CD4-positive, alpha-beta T cell (primary cell): Measurements from ENCODE around the gene ARMC7. TPM values are rescaled to one million over a fixed set of nuclear protein-coding genes. Genes with fewer than 3 reads are reported as not detected.

ENCODE experiments used
- ATAC-seq: fragments of 200-7000 bp; cut with Tn5 transposase; one replicate; pipeline ENCODE4 v1.10.0; 2022; ENCODE audit warnings: mild to moderate bottlenecking; ENCODE audit not compliant: poor library complexity
- CTCF ChIA-PET: fragments of 350-600 bp; sonication (Branson Sonifier 250); formaldehyde crosslinking; loops from one replicate; lab custom pipeline; 2021; ENCODE audit warnings: antibody characterized with exemption, inconsistent platforms; lab: Charles Lee
- POLR2A ChIA-PET: fragments of 350-600 bp; sonication (Branson Sonifier 250); formaldehyde crosslinking; loops from one replicate; lab custom pipeline; 2021; ENCODE audit warnings: antibody characterized with exemption, inconsistent platforms; lab: Charles Lee
- DNase-seq, 14 experiments: peaks; one replicate each; pipeline ENCODE4 v3.0.0-alpha.2; 2013 to 2020; ENCODE audit warnings: mixed read lengths in 2 of 14
- H3K27ac ChIP-seq, 2 donors: one replicate each; pipeline versions ENCODE4 v1.5.1 to v1.7.0; 2013; ENCODE audit warnings: low read length in 2 of 2, low read depth in 1 of 2, mild to moderate bottlenecking in 1 of 2
- H3K27me3 ChIP-seq, 2 experiments: 1 replicate in 1 of 2; 2 replicates in 1 of 2; pipeline versions ENCODE4 v1.6.1 to v1.7.0; 2013; ENCODE audit warnings: low read length in 2 of 2, control low read depth in 1 of 2, mild to moderate bottlenecking in 1 of 2, moderate library complexity in 1 of 2; ENCODE audit not compliant: insufficient read depth in 2 of 2, control insufficient read depth in 1 of 2
- H3K36me3 ChIP-seq: one replicate; pipeline ENCODE4 v1.6.1; 2013; ENCODE audit warnings: low read length, control low read depth; ENCODE audit not compliant: insufficient read depth
- H3K4me1 ChIP-seq: one replicate; pipeline ENCODE4 v1.6.1; 2013; ENCODE audit warnings: low read length, control low read depth; ENCODE audit not compliant: insufficient read depth
- H3K4me3 ChIP-seq: one replicate; pipeline ENCODE4 v1.5.1; 2013; ENCODE audit warnings: mild to moderate bottlenecking, low read length, moderate library complexity
- H3K9me3 ChIP-seq, 2 experiments: 1 replicate in 1 of 2; 2 replicates in 1 of 2; pipeline versions ENCODE4 v1.6.1 to v1.7.0; 2013; ENCODE audit warnings: low read length in 2 of 2, mild to moderate bottlenecking in 2 of 2, control low read depth in 1 of 2, moderate library complexity in 1 of 2; ENCODE audit not compliant: control insufficient read depth in 1 of 2, insufficient read depth in 1 of 2
- H3K27ac Mint-ChIP-seq: one replicate; pipeline ENCODE4 v1.8.0; 2020; ENCODE audit warnings: mixed read lengths
- H3K27me3 Mint-ChIP-seq: one replicate; pipeline ENCODE4 v1.8.0; 2021; ENCODE audit warnings: mixed read lengths
- H3K36me3 Mint-ChIP-seq: one replicate; pipeline ENCODE4 v1.8.0; 2021; ENCODE audit warnings: low read depth, mixed read lengths
- H3K4me1 Mint-ChIP-seq: one replicate; pipeline ENCODE4 v1.8.0; 2021; ENCODE audit warnings: low read depth, mixed read lengths
- H3K4me3 Mint-ChIP-seq: one replicate; pipeline ENCODE4 v1.8.0; 2020; ENCODE audit warnings: mild to moderate bottlenecking, mixed read lengths
- H3K9me3 Mint-ChIP-seq: one replicate; pipeline ENCODE4 v1.8.0; 2020; ENCODE audit warnings: mixed read lengths
- intact Hi-C, 2 experiments: fragments of 100-400 bp; cut with DNase I in 1 of 2; cut with micrococcal nuclease in 1 of 2; formaldehyde crosslinking; loops; one replicate each; pipeline versions ENCODE4 v1.15.1 to v1.9.0; 2023 to 2025; cut with DNase I, micrococcal nuclease
- total RNA-seq, 174 experiments: library from RNA in 2 of 174; stranded (reverse) in 2 of 174; gene quantifications; one replicate each; pipeline ENCODE4 v1.2.3 and lab custom pipeline; 2021 to 2026
- TF ChIP-seq, protein P1 (sequence below): fragments of 200-600 bp; IDR thresholded peaks from one replicate; pipeline ENCODE4 v1.8.0; 2022; ENCODE audit warnings: antibody characterized with exemption, mild to moderate bottlenecking

The ARMC7 gene
- total RNA-seq, 2 experiments from 2014 or later, result 4.1 to 4.8 TPM

DNA sequence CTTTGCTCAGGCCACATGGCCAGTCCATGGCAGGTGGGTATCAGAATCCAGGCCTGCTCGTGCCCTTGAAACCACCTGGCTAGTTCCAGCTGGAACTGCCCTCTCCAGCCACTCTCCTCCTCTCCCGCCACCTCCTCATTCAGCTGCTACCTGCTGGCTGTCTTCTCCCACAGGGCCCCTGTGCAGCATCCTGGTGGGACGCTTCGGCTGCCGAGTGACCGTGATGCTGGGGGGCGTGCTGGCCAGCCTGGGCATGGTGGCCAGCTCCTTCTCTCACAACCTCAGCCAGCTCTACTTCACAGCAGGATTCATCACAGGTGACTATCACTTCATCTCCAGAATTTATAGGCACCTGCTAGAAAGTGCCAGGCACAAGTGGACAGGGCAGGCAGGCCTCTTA, 11.9 kb upstream of the ARMC7 start:
- Mint-ChIP-seq H3K27ac (no peak overlapping the region), H3K4me3 (no peak overlapping the region), H3K27me3 (no peaks in the 10 kb centered on the region), H3K4me1 (no peaks in the 10 kb centered on the region), H3K9me3 (no peaks in the 10 kb centered on the region), H3K36me3 (no peaks in the 10 kb centered on the region)
- TF ChIP-seq, protein P1, sequence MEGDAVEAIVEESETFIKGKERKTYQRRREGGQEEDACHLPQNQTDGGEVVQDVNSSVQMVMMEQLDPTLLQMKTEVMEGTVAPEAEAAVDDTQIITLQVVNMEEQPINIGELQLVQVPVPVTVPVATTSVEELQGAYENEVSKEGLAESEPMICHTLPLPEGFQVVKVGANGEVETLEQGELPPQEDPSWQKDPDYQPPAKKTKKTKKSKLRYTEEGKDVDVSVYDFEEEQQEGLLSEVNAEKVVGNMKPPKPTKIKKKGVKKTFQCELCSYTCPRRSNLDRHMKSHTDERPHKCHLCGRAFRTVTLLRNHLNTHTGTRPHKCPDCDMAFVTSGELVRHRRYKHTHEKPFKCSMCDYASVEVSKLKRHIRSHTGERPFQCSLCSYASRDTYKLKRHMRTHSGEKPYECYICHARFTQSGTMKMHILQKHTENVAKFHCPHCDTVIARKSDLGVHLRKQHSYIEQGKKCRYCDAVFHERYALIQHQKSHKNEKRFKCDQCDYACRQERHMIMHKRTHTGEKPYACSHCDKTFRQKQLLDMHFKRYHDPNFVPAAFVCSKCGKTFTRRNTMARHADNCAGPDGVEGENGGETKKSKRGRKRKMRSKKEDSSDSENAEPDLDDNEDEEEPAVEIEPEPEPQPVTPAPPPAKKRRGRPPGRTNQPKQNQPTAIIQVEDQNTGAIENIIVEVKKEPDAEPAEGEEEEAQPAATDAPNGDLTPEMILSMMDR, result no peak
- DNase-seq, result no peak
- POLR2A ChIA-PET, result no interaction called here
- Histone ChIP-seq H3K9me3 (peaks cover 0 to 4% of the 10 kb centered on the region in 2 experiments), H3K4me3 (no peak overlapping the region), H3K36me3 (peaks cover 11% of the 10 kb centered on the region), H3K27me3 (no peaks in the 10 kb centered on the region), H3K4me1 (no peaks in the 10 kb centered on the region), H3K27ac (no peak overlapping the region)
- intact Hi-C loops, result no loop called here
- CTCF ChIA-PET, result no interaction called here
- no peak for ATAC-seq

DNA sequence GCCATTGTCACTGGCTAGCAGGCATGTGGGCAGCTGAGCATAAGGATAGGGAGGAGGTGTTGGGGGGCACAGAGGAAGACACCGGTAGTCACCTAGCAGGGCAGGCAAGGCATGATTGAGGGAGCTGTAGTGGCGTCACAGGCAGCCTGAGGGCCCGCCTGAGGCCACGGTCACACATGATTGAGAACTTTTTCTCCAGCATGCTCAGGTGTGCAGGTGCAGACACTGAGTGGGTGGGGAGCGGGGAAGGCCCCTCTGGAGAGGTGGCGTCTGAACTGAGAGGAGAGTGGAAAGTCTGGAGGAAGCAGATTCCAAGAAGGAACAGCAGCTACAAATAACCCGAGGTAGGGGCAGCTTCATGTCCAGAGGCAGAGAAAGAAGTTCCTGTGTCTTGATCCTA, 10.9 kb upstream of the ARMC7 start:
- TF ChIP-seq, protein P1, result no peak
- ATAC-seq (no peak), DNase-seq (no peak)
- Mint-ChIP-seq H3K27me3 (no peaks in the 10 kb centered on the region), H3K4me1 (no peaks in the 10 kb centered on the region), H3K36me3 (no peaks in the 10 kb centered on the region), H3K9me3 (no peaks in the 10 kb centered on the region), H3K4me3 (no peak overlapping the region), H3K27ac (no peak overlapping the region)
- intact Hi-C loops, result no loop called here
- Histone ChIP-seq H3K27ac (no peak overlapping the region), H3K9me3 (peaks cover 0 to 2% of the 10 kb centered on the region in 2 experiments), H3K4me1 (no peaks in the 10 kb centered on the region), H3K4me3 (no peak overlapping the region), H3K36me3 (peaks cover 11% of the 10 kb centered on the region), H3K27me3 (no peaks in the 10 kb centered on the region)
- ChIA-PET POLR2A (interaction anchor here (1.2 kb wide), 1 partner anchor 163 kb away, joined by 3 read pairs; the partner anchor contains the start of genes GGA3 and MRPS7), CTCF (interaction anchor here (0.5 kb wide), 1 partner anchor 343 kb away, joined by 3 read pairs; no protein-coding TSS in a partner anchor)

DNA sequence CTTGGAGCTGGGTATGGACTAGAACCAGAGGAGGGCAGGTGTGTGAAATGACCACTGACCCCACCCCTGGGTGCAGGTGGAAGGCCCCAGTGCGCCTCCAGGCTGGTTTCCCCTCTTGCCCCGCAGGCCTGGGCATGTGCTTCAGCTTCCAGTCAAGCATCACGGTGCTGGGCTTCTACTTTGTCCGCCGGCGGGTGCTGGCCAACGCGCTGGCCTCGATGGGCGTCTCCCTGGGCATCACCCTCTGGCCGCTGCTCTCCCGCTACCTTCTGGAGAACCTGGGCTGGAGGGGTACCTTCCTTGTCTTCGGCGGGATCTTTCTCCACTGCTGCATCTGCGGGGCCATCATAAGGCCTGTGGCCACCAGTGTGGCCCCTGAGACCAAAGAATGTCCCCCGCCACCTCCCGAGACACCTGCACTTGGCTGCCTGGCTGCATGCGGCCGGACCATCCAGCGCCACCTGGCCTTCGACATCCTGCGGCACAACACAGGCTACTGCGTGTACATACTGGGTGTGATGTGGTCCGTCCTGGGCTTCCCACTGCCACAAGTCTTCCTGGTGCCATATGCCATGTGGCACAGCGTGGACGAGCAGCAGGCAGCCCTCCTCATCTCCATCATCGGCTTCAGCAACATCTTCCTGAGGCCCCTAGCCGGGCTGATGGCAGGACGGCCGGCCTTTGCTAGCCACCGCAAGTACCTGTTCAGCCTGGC, 9.7 kb upstream of the ARMC7 start:
- DNase-seq (no peak), ATAC-seq (no peak)
- Histone ChIP-seq H3K36me3 (peaks cover 13% of the 10 kb centered on the region), H3K9me3 (no peaks in the 10 kb centered on the region), H3K27me3 (no peaks in the 10 kb centered on the region), H3K4me3 (no peak overlapping the region), H3K4me1 (no peaks in the 10 kb centered on the region), H3K27ac (no peak overlapping the region)
- H3K4me1 Mint-ChIP-seq, result no peaks in the 10 kb centered on the region
- CTCF ChIA-PET, result interaction anchor here (1.8 kb wide), 1 partner anchor 14 kb away, joined by 5 read pairs; no protein-coding TSS in a partner anchor
- TF ChIP-seq, protein P1, result no peak
- H3K27me3 Mint-ChIP-seq, result no peaks in the 10 kb centered on the region
- H3K27ac Mint-ChIP-seq, result no peak overlapping the region
- intact Hi-C loops, result no loop called here
- H3K36me3 Mint-ChIP-seq, result no peaks in the 10 kb centered on the region
- POLR2A ChIA-PET, result interaction anchor here (1.2 kb wide), 1 partner anchor 161 kb away, joined by 3 read pairs; the partner anchor contains the start of genes GGA3 and MRPS7
- no peaks in the 10 kb centered on the region for H3K9me3 Mint-ChIP-seq
- no peak overlapping the region for H3K4me3 Mint-ChIP-seq
